Fibroblast of lung (primary cell): ENCODE measurements around the gene SPATS1. TPM values are rescaled to one million over a fixed set of nuclear protein-coding genes. Genes with fewer than 3 reads are reported as not detected.

Source experiments
- DNase-seq, 2 donors: peaks; one replicate each; pipeline versions ENCODE4 v3.0.0 to v3.0.0-alpha.2; 2010; ENCODE audit warnings: low read depth in 2 of 2
- H2AFZ ChIP-seq: 2 replicates; pipeline ENCODE4 v1.5.1; 2012; ENCODE audit warnings: low read length, control low read depth, inconsistent platforms
- H3K27ac ChIP-seq: 2 replicates; pipeline ENCODE4 v1.5.1; 2011; ENCODE audit warnings: low read length, control low read depth; ENCODE audit not compliant: insufficient read depth
- H3K27me3 ChIP-seq: 2 replicates; pipeline ENCODE4 v1.5.1; 2011; ENCODE audit warnings: mild to moderate bottlenecking, low read length; ENCODE audit not compliant: control insufficient read depth, insufficient read depth
- H3K36me3 ChIP-seq: 2 replicates; pipeline ENCODE4 v1.5.1; 2011; ENCODE audit warnings: low read length; ENCODE audit not compliant: control insufficient read depth, insufficient read depth
- H3K4me1 ChIP-seq: 2 replicates; pipeline ENCODE4 v1.5.1; 2011; ENCODE audit warnings: low read length; ENCODE audit not compliant: control insufficient read depth, insufficient read depth; ENCODE audit errors: extremely low read depth
- H3K4me2 ChIP-seq: 2 replicates; pipeline ENCODE4 v1.5.1; 2011; ENCODE audit warnings: low read length, control low read depth; ENCODE audit not compliant: insufficient read depth; ENCODE audit errors: extremely low read depth
- H3K4me3 ChIP-seq, 4 experiments: fragments of 200-600 bp in 1 of 4; sonication (generic) in 1 of 4; replicated peaks in 1 of 4; 2 replicates each; pipeline ENCODE4 v1.5.1; 2011 to 2016; ENCODE audit warnings: low read length in 4 of 4, low read depth in 3 of 4, mild to moderate bottlenecking in 3 of 4, control low read depth in 2 of 4, inconsistent platforms in 1 of 4, mixed read lengths in 1 of 4; ENCODE audit not compliant: insufficient read depth in 1 of 4; ENCODE audit errors: control extremely low read depth in 1 of 4
- H3K79me2 ChIP-seq: 2 replicates; pipeline ENCODE4 v1.5.1; 2012; ENCODE audit warnings: mild to moderate bottlenecking, low read length, inconsistent platforms; ENCODE audit not compliant: control insufficient read depth, insufficient read depth
- H3K9ac ChIP-seq: 2 replicates; pipeline ENCODE4 v1.5.1; 2011; ENCODE audit warnings: mild to moderate bottlenecking, low read length, control low read depth; ENCODE audit not compliant: insufficient read depth
- H3K9me3 ChIP-seq: 2 replicates; pipeline ENCODE4 v1.5.1; 2012; ENCODE audit warnings: low read depth, low read length; ENCODE audit not compliant: control insufficient read depth, insufficient read depth
- H4K20me1 ChIP-seq: 2 replicates; pipeline ENCODE4 v1.5.1; 2011; ENCODE audit warnings: low read length; ENCODE audit not compliant: control insufficient read depth, insufficient read depth; ENCODE audit errors: extremely low read depth
- CTCF ChIP-seq, 2 donors: IDR thresholded peaks in 1 of 2; conservative IDR thresholded peaks in 1 of 2; 1 replicate in 1 of 2; 2 replicates in 1 of 2; pipeline ENCODE4 v1.5.1; 2011 to 2012; ENCODE audit warnings: low read length in 2 of 2, control low read depth in 1 of 2, inconsistent platforms in 1 of 2, low read depth in 1 of 2, mild to moderate bottlenecking in 1 of 2
- EZH2 ChIP-seq: IDR thresholded peaks from 2 replicates; pipeline ENCODE4 v1.5.1; 2012; ENCODE audit warnings: low read length, control low read depth, mild to moderate bottlenecking; ENCODE audit errors: missing control alignments
- polyA plus RNA-seq, 2 donors: library from polyadenylated mRNA; depleted of rRNA in 1 of 2; stranded (reverse) in 1 of 2; unstranded in 1 of 2; fragments of >200 nt; gene quantifications; 2 replicates each; pipeline ENCODE4 v1.2.1, GENCODE V29; 2011 to 2012; ENCODE audit warnings: missing spikeins in 1 of 2
- total RNA-seq: library from RNA; depleted of rRNA; stranded (reverse); fragments of >200 nt; gene quantifications from 2 replicates; pipeline ENCODE4 v1.2.1, GENCODE V29; 2014

SPATS1 gene
- total and polyA plus RNA-seq, 2 donors (not counting 1 experiment from before 2014, with no cell fraction given): under 0.01 TPM; not detected in 1

GRCh38 chr6:44356487-44356886 is 14.0 kb downstream of the SPATS1 start:
- H3K4me3 ChIP-seq: no peak overlapping the region
- TF ChIP-seq CTCF (conservative IDR thresholded peaks at IDR 0.05 in 1 of 2, IDR thresholded peaks at IDR 0.05 in 1 of 2; ENCODE audit: low read depth in 1 of 2, low read length in 2 of 2) (no peak), EZH2 (no peak)
- DNase-seq: no peak

GRCh38 chr6:44359973-44360372 is 17.5 kb downstream of the SPATS1 start:
- no peaks in the 10 kb centered on the region for H3K4me1 ChIP-seq
- no peak overlapping the region for H2AFZ ChIP-seq
- H3K9ac ChIP-seq: no peak overlapping the region
- H3K36me3 ChIP-seq: no peaks in the 10 kb centered on the region
- H3K4me3 ChIP-seq: no peak overlapping the region
- peaks cover 26% of the 10 kb centered on the region for H3K27me3 ChIP-seq
- H3K27ac ChIP-seq: no peak overlapping the region
- DNase-seq: no peak
- H3K79me2 ChIP-seq: no peaks in the 10 kb centered on the region
- H3K9me3 ChIP-seq: no peaks in the 10 kb centered on the region
- no peaks in the 10 kb centered on the region for H4K20me1 ChIP-seq
- TF ChIP-seq CTCF (conservative IDR thresholded peaks at IDR 0.05 in 1 of 2, IDR thresholded peaks at IDR 0.05 in 1 of 2; ENCODE audit: low read depth in 1 of 2, low read length in 2 of 2): no peak
- no peak overlapping the region for H3K4me2 ChIP-seq

More at GRCh38 chr6:44356487-44356886, 14.0 kb downstream of the SPATS1 start:
- no peak overlapping the region for H3K27ac ChIP-seq
- H3K27me3 ChIP-seq: peaks cover 20% of the 10 kb centered on the region
- H3K9me3 ChIP-seq: no peaks in the 10 kb centered on the region
- no peaks in the 10 kb centered on the region for H3K36me3 ChIP-seq
- no peak overlapping the region for H2AFZ ChIP-seq
- H3K9ac ChIP-seq: no peak overlapping the region
- H3K4me1 ChIP-seq: no peaks in the 10 kb centered on the region
- no peaks in the 10 kb centered on the region for H3K79me2 ChIP-seq
- no peaks in the 10 kb centered on the region for H4K20me1 ChIP-seq
- no peak overlapping the region for H3K4me2 ChIP-seq

DNA sequence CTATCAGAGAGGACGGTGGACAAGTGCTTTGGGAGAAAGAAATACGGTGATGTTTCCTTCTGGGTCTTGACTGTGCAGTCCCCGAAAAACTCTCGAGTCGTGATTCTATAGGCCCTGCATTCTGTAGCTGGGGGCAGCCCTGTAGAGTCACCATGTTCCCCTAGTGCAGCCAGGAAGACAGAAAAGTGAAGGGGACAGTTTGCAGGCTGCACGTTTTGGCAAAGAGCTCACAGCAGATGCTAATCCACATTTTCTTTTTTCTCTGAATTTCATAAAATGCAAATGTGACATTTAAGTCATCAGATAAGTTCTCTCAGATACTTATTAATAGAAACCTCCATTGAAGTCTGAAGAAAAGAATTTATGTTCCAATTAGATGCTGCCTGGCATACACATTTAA is 19.5 kb downstream of the SPATS1 start:
- Histone ChIP-seq H3K4me3 (no peak overlapping the region), H2AFZ (no peak overlapping the region), H3K9ac (no peak overlapping the region), H3K27ac (no peak overlapping the region), H4K20me1 (no peaks in the 10 kb centered on the region), H3K27me3 (peaks cover 19% of the 10 kb centered on the region), H3K36me3 (no peaks in the 10 kb centered on the region), H3K4me2 (no peak overlapping the region), H3K9me3 (no peaks in the 10 kb centered on the region), H3K4me1 (no peaks in the 10 kb centered on the region), H3K79me2 (no peaks in the 10 kb centered on the region)
- no peak for TF ChIP-seq CTCF (conservative IDR thresholded peaks at IDR 0.05 in 1 of 2, IDR thresholded peaks at IDR 0.05 in 1 of 2; ENCODE audit: low read depth in 1 of 2, low read length in 2 of 2)
- DNase-seq: no peak
